Right renal pelvis (tissue), 4 donors: ENCODE results near the gene EML5. TPM values are rescaled to one million over a fixed set of nuclear protein-coding genes. Genes with fewer than 3 reads are reported as not detected.

Experiments used
- DNase-seq, 4 donors: peaks; one replicate each; pipeline ENCODE4 v3.0.0-alpha.2; 2013; ENCODE audit warnings: low read depth in 4 of 4, low spot score in 3 of 4, missing footprints in 1 of 4
- polyA plus RNA-seq, 4 donors: library from polyadenylated mRNA; unstranded; fragments of 120-200 nt; gene quantifications; one replicate each; pipeline ENCODE4 v1.2.1, GENCODE V29; 2013; ENCODE audit not compliant: insufficient read length in 4 of 4

Gene EML5
- polyA plus RNA-seq, 4 donors = 2.0 to 3.6 (median 2.7) TPM

DNA sequence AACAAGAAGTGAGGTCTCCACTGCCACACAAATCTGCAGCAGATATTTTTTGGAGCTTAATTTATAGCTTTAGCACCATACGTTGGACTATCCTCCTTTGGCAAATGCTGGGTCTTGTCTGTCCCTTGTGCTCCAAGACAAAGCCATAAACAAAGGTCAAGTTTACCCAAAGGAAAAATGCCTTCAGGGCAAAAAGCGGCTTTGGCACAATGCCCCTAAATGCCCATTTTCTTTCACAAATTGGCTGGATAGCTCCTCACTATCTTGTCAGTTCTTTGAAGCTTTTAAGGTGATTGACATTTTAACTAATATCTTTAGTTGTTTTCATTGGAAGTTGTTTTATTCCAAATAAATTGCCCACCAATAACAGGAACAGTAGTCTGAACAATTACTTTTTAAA lies 59.6 kb downstream of the EML5 start:
- no peak for DNase-seq

DNA sequence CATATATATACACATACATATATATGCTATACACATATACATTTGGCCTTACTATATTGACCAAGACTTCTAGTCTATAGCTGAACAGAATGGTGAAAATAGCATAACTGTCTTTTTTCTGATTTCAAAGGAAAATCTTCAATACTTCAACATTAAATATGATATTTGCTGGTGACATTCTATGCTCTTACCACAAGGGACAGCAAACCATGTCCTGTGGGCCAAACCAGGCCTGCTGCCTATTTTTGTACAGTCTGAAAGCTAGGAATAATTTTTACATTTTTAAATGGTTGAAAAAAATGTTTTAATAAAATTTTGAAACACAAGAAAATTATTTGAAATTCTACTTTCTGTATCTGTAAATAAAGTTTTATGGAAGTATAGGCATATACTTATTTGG lies 63.6 kb downstream of the EML5 start:
- DNase-seq = no peak

DNA sequence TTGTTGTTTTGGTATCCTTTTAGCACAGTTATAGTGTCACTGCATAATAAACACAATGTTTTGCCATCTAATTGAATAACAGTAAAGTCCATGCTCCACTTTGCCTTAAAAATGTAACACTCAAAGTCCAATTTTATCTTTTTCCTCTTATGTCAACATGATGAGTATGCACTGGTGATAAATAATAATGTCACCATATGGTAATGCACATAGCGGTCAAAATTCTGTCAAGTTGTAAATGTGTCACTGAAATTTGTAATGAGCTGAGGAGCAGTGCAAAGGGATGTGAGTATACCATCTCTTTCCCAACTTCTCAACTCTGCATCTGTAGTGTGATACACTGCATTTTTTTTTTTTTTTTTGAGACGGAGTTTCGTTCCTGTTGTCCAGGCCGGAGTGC lies 65.7 kb downstream of the EML5 start:
- no peak for DNase-seq

DNA sequence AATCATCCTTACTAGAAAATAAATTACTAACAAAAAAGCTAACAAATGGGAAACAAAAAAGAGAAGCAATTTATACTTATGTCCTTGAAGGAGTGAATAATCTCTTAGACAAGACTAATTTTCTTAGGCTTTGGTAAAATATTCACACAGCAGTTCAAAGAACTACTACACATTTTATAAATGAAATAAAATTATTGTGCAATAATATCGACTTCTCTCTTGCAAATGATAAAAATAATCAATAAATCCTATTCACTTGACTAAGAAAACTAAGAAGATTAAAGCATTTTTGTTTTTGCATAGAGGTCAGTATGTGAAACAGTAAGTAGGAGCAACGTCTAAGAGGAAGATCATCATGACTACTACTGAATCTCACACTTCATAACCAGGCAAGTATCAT lies 82.0 kb downstream of the EML5 start:
- DNase-seq = no peak

DNA sequence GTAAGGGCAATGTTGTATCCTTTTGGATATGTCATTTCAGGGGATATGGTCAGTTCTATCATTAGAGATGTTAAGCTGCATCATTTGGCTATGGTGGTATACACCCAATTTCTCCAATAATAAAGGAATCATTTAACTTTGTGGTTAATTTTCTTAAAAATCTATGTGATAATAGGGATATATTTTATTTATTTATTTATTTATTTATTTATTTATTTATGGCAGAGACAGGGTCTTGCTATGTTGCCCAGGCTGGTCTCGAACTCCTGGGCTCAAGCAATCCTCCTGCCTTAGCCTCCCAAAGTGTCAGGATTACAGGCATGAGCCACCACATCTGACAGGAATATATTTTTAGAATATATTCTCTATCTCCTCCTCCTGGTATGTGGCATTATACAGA lies 85.7 kb downstream of the EML5 start:
- DNase-seq = no peak

DNA sequence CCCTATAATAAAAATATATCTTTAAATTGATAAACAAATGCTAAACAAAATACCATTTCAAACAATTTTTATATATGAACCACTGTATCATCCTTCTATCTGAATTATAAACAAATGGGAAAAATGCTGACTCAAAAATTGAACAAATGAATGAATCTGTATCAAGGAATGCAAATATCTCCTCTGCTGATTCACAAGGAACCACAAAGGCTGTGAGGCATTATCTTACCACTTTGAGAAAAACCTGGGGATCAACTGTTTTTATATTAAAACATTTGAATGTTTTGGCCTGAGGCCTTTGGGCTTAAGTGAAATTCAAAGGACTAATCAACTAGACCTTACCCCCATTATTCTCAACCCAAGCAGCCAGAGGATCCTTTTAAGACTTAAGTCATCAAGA lies 86.3 kb downstream of the EML5 start:
- DNase-seq = no peak

DNA sequence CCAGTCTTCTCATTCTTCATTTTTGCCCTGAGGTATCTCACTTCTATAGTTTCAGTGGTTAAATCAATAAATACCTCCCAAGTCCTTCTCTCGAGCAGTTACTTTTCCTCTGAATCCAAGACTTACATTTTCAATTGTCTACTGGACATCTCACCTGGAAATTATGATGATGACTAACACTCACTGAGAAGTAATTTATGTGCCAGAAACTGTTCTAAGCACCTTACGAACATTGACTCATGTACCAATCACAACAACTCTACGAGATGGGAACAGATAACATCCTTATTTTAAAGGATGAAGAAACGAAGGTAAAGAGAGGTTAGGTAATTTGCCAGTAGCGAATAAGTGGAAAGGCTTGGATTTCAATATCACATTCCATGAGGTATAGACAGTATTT lies 94.1 kb downstream of the EML5 start:
- no peak for DNase-seq

DNA sequence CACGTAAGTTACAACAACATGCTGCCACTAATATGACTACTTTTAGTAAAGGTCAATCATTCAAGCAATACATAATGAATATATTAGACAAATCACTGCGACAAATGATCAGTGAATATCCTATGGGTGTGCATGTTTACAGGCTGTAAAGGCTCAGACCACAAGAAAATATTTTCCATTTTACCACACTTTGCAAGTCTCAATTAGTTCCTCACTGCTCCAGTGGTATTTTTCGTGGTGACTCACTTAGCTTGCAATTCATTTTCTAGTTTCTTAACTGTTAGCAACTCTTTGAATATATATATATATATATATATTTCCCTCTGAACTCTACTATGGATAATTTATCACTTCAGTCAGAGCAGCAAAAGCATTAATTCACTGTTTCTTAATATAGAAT lies 96.9 kb downstream of the EML5 start:
- no peak for DNase-seq

DNA sequence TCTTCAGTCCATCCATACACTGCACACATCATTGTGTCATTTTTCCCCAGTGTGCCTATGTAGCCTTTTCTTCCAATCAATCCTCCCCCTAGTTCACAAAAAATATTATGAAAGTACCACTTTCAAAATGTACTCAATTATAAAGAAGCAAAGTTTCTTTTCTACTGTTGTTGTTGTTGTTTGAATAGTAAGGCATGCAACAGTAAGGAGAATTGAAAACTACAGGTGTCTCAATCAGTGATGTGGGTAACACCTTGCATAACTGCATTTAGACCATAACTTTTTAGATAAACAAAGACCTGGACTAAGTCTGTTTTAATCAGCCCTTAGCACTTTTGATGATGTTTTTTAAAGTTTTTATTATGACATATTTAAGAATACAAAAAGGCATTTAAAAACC lies 104.4 kb downstream of the EML5 start:
- DNase-seq = no peak

DNA sequence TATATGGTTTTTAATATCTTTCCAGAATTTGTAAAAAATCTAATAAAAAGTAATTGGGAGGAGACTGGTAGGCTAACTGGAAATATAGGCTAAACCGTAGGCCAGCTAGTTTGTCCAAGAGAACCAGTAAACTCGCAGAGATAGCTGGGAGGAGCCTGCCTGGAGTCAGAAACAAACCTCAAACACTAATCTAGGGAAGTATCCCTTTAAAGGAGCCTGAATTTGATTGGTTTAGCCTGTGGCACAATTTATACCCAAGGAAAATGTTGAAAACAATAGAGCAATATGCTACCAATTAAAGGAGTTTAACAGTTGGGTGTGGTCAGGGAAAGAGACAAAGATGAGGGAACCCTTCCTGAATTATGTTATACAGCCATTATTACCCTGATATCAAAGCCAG lies 109.6 kb downstream of the EML5 start:
- DNase-seq = no peak

DNA sequence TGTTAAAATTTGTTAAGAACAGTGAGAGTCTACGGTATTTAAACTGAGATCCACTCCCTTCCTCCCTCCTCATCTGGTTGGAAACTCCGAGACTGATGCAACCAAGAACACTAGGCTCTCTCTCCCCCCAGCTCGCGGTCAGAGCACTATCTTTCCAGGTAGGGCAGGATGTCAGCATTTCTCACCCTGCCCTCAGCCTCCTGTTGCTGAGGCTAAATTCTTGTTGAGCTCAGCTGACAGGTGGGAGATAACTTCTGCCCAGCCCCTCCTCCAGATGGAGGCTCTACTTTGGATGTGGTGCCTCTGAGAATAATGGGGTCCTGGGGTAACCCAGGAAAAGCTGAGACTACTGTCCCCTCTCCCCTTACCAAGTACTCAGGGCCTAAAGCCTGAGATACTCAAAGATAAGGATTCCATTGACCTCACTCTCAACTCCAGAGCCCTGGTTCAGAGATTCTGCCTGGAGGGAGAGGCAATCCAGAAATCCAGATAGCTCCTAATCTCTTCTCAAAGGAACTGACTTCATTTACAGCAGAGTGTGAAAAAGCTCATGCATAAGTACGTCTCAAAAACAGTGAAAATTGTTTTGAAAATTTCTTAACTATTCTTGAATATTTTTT lies 110.1 kb downstream of the EML5 start:
- no peak for DNase-seq

DNA sequence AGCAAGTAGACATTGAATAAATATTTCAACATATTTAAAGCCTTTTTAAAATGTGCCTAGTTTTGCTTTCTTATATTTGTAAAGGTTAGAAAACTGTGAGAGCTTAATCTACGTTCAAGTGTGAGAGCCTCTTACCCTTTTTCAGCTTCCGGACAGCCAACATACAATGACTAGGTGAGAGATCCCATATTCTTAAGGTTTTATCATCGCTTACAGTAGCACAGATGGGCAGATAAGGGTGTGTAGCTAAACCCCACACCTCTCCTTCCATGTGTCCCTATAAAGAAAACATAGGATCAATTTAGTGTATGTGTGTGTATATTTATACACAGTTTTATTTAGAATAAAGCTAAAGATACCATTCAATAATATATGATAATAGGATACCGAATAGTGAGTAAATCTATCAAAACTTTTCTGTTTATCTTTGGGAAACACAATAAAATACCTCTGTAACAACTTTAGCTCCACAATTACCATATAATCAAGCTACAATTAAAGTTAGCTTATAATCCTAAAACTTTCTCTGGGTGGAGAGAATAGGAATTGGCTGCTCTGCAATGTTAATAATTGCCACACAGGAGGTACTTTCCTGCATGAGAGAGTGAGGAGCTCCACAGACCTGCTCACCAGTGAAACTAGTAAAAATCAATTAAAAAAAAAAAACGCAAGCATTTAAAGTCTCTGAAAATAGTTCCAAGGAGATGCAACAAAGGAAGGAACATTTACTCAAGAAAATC lies 110.8 kb downstream of the EML5 start:
- no peak for DNase-seq

DNA sequence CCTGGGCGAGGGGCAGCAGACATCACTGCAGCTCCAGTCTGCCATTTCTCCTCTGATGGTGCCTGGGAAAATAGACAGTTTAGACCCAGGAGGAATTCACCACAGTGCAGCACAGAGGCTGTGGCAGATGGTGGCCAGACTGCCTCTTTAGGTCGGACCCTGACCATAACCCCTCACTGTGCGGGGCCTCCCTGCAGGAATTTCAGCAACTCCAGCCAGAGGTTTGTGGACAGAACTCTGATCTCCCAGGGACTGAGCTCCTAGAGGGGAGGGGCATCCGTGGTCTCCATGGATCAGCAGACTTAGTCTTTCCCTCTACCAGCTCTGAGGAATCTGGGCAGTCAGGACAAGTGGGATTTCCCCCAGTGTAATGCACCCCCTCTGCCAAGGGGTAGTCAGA lies 123.4 kb downstream of the EML5 start:
- no peak for DNase-seq

DNA sequence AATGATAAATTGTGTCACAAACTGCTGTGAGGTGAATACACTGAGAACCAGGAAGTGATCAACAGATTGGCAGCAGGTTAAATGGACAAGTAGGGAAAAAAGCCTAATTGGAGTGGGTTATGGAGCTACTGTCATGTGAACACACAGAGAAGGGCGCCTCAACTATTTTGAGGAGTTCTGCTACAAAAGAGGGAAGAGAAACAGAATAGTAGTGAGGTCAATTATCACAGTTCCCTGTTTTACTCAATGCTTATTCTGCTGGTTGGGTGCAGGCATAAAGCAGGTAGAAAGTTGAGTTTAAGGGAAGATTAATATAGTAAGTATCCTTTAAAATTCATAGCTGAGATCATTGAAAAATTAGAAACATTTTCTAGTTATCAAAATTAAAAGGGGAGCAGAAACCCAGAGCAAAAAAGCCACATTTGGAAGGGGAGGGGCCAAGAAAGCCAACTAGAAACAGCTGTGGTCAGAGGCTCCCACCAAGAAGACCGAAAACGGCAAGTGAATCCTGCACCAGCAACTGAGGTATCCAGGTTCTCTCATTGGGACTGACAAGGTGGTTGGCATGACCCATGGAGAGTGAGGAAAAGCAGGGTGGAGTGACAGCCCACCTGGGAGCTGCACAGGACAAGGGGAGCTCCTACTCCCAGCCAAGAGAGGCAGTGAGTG lies 124.2 kb downstream of the EML5 start:
- no peak for DNase-seq

DNA sequence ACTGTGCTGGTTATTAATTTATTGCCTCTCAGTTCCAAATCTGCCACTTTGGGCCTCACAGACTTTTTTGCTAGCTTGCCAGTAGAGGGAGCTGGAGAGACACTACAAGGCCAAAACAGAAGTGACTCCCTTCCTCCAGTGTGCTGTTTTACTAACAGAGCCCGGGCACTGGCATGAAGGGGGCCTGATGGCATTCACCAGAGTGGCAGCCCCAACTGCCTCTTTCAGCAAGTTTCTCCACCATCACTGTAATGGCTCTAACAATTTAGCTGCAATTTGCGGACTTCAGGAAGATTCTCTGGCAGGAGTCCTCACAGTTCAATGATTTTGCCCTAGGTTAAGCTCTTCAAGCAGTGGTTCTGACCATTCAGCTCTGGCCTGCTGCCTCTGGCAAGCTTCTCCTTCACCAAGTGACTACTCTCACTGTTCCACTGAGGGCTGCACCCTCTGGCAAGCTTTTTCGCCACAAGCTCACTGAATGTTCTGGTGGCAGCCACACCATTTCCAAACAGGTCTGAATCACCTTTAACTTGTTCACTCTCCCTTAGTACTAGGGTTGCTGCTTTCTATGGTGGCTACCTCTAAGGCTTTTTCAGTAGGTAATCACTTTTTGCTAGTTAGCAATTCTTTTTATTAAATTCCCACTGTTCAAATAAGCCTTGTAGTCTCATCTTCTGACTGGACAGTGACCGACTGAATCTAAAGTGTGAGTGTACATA lies 125.0 kb downstream of the EML5 start:
- DNase-seq = peak; percentile 40 to 68 (median 61)

DNA sequence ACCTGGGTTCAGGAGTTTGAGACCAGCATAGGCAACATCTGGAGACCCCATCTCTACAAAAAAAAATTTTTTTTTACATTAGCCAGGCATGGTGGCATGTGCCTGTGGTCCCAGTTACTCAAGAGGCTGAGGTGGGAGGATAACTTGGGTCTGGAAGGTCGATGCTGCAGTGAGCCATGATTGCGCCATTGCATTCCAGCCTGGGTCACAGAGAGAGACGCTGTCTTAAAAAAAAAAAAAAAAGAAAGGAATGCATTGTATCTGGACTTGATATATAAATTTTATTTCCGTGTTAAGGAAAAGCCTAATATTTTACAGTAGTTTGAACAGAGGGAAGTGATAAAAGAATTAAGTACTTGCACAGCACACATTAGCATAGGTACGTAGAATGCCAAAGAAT lies 132.7 kb downstream of the EML5 start:
- DNase-seq = no peak

DNA sequence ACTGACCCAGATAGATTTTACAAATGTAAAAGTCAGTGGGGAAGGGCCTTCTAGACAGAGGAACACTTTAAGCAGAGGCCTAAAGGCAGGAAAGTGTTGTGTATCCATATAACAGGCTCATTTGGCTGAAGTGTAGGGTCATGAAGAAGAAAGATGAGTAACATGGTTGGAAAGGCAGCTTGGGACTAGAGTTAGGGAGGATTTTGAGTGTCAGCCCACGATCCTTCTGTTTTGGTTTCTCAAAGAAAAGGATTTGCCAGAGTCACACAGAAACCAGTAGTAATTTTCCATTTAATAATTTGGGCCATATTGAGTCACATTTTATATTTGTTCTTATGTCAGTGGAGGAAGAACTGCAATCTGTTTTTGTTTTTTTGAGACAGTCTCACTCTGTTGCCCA lies 153.5 kb downstream of the EML5 start:
- DNase-seq = no peak

DNA sequence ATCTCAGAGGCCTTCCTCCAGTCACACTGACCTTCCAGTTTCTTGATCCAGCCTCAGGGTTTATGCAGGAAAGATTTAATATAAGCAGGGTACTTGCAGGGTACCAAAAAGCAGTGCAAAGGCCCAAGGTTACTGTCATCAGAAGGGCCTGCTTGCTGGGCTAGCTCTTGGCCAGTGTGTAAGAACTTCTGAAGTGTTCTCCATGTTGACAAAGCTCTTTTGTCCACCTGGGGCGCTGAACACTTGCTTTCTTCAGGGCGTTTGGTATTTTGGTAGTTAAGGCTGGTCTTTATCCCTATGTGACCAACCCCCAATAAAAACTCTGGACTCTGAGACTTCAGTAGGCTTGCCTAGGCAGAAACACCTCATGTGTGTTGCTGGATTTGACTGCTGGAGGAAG lies 160.2 kb downstream of the EML5 start:
- no peak for DNase-seq

DNA sequence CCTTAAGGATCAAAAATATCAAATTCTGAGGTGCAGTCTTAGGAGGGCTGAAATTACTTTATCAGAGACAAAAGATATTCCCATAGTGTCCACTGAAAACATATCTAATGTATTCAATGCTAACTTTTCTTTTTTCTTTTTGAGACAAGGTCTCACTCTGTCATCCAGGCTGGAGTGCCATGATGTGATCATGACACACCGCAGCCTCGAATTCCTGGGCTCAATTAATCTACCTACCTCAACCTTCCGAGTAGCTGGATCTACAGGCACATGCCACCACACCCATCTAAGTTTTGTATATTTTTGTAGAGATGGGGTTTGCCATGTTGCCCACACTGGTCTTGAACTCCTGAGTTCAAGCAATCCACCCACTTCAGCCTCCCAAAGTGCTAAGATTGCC lies 161.7 kb downstream of the EML5 start:
- DNase-seq = no peak

DNA sequence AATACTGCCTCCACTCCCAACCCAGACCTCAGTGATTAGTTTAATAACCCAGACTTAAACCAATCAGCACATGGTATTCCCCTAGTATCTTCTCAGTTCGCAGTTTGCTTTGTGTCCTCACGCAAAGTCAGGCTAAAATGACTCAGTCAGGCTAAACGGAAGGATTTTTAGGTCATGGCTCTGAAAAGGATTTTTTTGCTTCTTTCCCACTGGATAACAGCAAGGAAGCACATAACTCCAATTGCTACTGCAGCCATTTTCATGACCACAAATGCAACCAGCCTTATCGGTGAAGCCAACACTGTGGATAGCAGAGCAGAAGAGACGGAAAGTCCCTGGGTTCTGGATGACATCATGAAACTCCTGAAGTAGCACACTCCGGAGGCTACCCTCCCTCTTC lies 162.2 kb downstream of the EML5 start:
- no peak for DNase-seq

DNA sequence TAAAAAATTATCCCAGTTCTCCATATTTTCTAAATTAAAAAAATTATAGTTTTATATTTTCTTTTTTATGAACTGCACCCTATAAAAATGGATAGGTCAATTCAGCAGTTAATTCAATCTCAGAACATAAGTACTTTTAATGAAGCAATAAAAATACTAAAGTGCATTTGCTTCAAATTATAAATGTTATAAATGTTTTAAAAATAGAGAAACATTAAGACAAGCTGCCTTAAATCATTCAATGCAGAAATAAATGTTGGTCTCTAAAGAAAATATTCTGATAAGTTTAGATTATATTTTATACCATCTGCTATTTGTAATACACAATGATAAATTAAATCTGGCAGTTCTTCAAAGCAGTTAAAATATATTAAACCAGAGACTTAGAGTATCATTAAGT lies 164.3 kb downstream of the EML5 start:
- peak in 1 of 4 donors; percentile 25 for DNase-seq

DNA sequence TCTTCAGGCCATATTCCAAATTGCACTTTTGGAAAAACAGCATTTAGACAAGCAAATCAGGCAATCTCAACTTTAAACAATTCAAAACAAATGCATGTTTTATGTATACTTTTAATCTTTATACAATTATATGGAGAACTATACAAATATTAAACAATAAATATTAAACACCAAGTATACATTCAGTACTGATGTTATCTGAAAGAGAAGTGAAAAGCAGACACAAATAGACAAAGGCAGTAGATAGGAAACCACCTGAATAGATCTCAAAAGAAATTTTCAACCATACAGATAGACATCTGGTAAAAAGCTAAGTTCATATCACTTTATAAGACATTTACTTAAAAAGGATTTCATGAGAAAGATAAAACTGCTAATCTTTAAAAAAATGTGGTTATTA lies 164.7 kb downstream of the EML5 start:
- no peak for DNase-seq
